ENCODE results near the gene DHRS7C. TPM values are rescaled to one million over a fixed set of nuclear protein-coding genes. Genes with fewer than 3 reads are reported as not detected.

The DHRS7C gene
- not detected for total RNA-seq

- DNase-seq (ENCODE audit: low spot score) (no peak), ATAC-seq (ENCODE audit: low FRiP score) (no peak)
Observed at GRCh38 chr17:9790889-9791876, at the start of gene DHRS7C. TSS of gene DHRS7C (minus strand) at chr17:9791592. CDS start at chr17:9791284, 308 bp downstream.

GRCh38 chr17:9839433-9839832, 48.0 kb upstream of the DHRS7C start:
- TF ChIP-seq CTCF (IDR thresholded peaks at IDR 0.05), result no peak
- ATAC-seq (ENCODE audit: low FRiP score), result no peak
- no peak for DNase-seq (ENCODE audit: low spot score)

More at GRCh38 chr17:9790889-9791876, at the start of gene DHRS7C:
- no peak for TF ChIP-seq CTCF (IDR thresholded peaks at IDR 0.05)

GRCh38 chr17:9837551-9838471, 46.4 kb upstream of the DHRS7C start:
- ATAC-seq (ENCODE audit: low FRiP score), result peak; percentile 93
- peak; percentile 31 for DNase-seq (ENCODE audit: low spot score)
- no peak for TF ChIP-seq CTCF (IDR thresholded peaks at IDR 0.05)

GRCh38 chr17:9833922-9834321, 42.5 kb upstream of the DHRS7C start:
- ATAC-seq (ENCODE audit: low FRiP score), result no peak
- no peak for DNase-seq (ENCODE audit: low spot score)

GRCh38 chr17:9830711-9831110, 39.3 kb upstream of the DHRS7C start:
- ATAC-seq (ENCODE audit: low FRiP score), result no peak

More at GRCh38 chr17:9833922-9834321, 42.5 kb upstream of the DHRS7C start:
- no peak for TF ChIP-seq CTCF (IDR thresholded peaks at IDR 0.05)

GRCh38 chr17:9829343-9829742, 38.0 kb upstream of the DHRS7C start:
- TF ChIP-seq CTCF (IDR thresholded peaks at IDR 0.05), result no peak
- no peak for DNase-seq (ENCODE audit: low spot score)
- ATAC-seq (ENCODE audit: low FRiP score), result no peak

More at GRCh38 chr17:9830711-9831110, 39.3 kb upstream of the DHRS7C start:
- TF ChIP-seq CTCF (IDR thresholded peaks at IDR 0.05), result no peak
- no peak for DNase-seq (ENCODE audit: low spot score)
